NAMALWA (cell line): ENCODE data around the gene ZNF444.
"Not testable (repeated sequence)": the region's sequence is repeated elsewhere in the genome, so short reads cannot be mapped to it uniquely, and the experiment has no call there.

Experiments used
- DNase-seq: peaks from one replicate; pipeline ENCODE4 v3.0.0-alpha.2; 2015; ENCODE audit warnings: low spot score

The ZNF444 gene

DNA sequence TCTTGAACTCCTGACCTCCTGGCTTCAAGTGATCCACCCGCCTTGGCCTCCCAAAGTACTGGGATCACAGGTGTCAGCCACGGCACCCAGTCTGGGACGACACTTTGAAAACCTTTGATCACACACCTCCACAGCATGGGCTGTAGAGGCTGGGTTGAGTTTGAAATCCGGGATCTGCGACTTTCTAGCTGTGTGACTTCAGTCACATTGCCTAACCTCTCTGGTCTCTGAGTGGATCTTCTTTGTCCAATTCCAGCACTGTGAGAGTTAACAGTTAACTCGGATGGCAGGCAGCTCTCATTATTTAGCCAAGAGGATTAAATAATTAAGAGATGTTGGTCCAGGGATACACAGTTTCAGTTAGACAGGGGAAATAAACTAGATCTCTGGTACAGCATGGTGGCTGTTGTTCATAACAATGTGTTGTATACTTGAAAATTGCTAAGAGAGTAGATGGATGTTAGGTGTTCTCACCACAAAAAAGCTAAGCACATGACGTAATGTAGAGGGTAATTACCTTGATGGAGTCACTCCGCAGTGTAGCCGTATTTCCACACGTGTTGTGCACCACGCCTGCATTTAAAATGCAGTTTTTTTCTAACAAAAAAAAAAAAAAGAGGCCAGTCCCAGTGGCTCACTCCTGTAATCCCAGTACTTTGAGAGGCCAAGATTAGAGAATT, 36.6 kb downstream of the ZNF444 start:
- DNase-seq, result no peak

DNA sequence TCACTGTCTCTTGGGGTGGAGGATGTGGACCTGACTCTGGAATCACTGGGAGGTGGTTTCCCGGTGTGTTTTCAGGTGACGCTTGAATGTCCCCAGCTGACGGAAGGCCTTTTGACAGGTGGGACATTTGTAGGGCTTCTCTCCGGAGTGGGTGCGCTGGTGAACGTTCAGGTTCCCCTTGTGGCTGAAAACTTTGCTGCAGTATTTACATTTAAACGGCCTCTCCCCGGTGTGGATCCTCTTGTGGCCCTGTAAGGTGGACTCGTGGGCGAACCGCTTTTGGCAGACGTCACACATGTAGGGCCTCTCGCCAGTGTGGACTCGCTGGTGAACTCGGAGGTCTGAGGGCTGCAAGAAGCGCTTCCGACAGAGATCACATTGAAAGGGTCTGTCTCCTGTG, 48.7 kb downstream of the ZNF444 start:
- DNase-seq, result no peak

DNA sequence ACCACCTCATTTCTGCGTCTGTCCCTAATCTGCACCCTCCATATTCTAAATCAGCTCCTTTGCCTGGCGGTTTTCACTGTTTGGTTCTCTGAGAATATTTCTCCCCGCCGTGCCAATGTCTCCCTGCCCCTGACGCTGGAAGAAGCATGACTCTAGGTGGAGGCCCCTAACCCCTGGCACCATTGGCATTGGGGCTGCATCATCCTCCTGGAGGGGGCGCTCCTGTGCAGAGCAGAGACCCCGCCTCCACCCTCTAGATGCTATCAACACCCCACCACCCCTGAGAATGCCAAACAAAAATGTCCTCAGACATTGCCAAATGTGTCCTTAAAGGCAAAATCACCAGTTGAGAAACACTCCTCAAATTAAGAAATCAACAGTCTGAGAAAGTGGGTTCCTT, 50.0 kb downstream of the ZNF444 start:
- DNase-seq, result no peak

DNA sequence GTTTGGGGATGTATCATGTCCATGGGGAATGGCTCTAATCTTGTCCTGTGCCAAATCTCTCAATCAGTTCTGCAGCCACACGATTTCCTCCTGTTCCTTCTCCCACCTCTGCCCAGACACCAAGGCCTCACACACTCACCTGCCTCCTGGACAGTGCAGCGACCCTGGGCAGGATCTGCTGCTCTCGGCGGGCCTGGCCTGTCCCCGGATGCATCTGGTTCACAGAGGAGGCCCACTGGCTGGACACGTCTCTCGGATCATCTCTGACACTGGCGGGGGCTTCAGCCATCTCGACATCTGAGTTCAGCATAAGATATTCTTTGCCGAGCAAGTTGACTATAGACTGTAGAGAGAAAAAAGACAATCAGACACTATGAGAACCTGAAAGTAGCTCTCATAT, 50.6 kb downstream of the ZNF444 start:
- DNase-seq, result no peak

- DNase-seq, result no peak
Observed at GRCh38 chr19:56193981-56194640, 53.0 kb downstream of the ZNF444 start.

- not testable (repeated sequence) for DNase-seq
Observed at GRCh38 chr19:56197646-56198045, 56.6 kb downstream of the ZNF444 start, which contains the start of gene ZSCAN5B. TSS of gene ZSCAN5B (minus strand) at chr19:56197783. CDS start at chr19:56193052, 4,731 bp downstream.

DNA sequence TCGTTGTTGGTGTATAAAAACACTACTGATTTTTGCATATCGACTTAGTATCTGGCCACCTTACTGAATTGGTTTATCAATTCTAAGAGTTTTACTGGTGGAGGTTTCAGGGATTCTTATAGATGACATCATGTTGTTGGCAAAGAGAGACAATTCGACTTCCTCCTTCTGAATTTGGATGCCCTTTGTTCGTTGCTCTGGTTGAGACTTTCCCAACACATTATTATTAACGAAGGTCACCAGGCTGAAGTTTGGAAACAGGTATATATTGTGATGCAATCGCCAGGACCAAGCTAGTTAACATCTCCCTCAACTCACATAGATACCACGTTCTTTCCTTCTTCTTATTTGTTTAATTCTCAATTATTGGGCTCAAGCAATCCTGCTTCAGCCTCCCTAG, 58.6 kb downstream of the ZNF444 start:
- no peak for DNase-seq

- DNase-seq, result no peak
Observed at GRCh38 chr19:56201973-56202372, 60.9 kb downstream of the ZNF444 start, which contains the start of gene ZSCAN5C. TSS of gene ZSCAN5C (plus strand) at chr19:56202273. CDS start at chr19:56205914, 3,641 bp downstream.

- not testable (repeated sequence) for DNase-seq
Observed at GRCh38 chr19:56207581-56207980, 66.5 kb downstream of the ZNF444 start.

DNA sequence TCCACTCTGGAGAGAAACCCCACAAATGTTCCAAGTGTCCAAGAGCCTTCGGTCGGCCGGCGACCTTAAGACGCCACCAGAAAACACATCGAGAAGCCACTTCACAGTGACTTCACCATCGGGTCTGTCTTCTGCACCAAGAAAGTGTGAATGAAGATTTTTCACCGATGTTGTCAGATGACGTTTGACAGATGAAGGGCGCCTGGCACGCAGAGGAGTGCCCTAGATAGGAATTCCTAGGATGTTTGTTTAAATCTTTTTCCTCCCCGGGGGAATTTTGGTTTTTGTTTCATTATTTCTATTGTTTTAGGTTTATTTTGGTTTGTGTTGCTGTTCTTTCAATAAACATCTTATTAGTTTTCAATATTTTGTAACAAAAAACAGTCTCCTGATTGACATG, 68.0 kb downstream of the ZNF444 start:
- DNase-seq, result no peak

DNA sequence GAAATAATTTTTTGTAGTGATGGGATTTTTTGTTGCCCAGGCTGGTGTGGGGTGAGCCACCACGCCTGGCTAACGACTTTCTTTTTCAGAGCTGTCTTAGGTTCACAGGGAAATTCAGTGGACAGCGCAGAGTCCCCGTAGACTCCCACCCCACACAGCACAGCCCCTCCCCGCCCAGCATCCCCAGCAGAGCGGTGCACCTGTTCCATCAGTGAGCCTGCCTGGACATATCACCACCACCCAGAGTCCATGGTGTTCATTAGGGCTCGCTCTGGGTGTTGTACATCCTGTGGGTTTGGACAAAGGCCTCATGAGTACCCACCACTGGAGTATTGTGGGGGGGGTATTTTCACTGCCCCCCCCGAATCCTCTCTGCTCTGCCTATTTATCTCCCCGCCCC, 68.9 kb downstream of the ZNF444 start:
- not testable (repeated sequence) for DNase-seq
